Neural cell (in vitro differentiated cells): Measurements from ENCODE around the gene RSL24D1.

Experiments used
- CTCF ChIP-seq: fragments of 450-650 bp; IDR thresholded peaks from 2 replicates; pipeline ENCODE4 v1.5.1; 2014; ENCODE audit warnings: antibody characterized with exemption, mild to moderate bottlenecking, moderate library complexity; ENCODE audit not compliant: poor library complexity, severe bottlenecking
- EZH2 ChIP-seq: fragments of 200-600, 300-800 bp; shearing (Covaris generic), sonication (generic); IDR thresholded peaks from 2 replicates; pipeline ENCODE4 v1.6.1; 2014; ENCODE audit warnings: antibody characterized with exemption, low read length, borderline replicate concordance, mild to moderate bottlenecking; ENCODE audit not compliant: insufficient read depth, poor library complexity, severe bottlenecking
- POLR2AphosphoS5 ChIP-seq: IDR thresholded peaks from 2 replicates; pipeline ENCODE4 v1.6.1; 2012
- RAD21 ChIP-seq: fragments of 450-650 bp; conservative IDR thresholded peaks from 2 replicates; pipeline ENCODE4 v1.6.1; 2014; ENCODE audit warnings: antibody characterized with exemption, mild to moderate bottlenecking, moderate library complexity
- TAF1 ChIP-seq: IDR thresholded peaks from 2 replicates; pipeline ENCODE4 v1.6.1; 2012; ENCODE audit warnings: low read depth

- TF ChIP-seq CTCF (no peak), POLR2AphosphoS5 (no peak), RAD21 (no peak), EZH2 (no peak), TAF1 (no peak)
These were observed 43.5 kb upstream of the RSL24D1 start for GRCh38 chr15:55240125-55240760.
